Panc1 (cell line): ENCODE data around the gene ENTREP3. TPM values are rescaled to one million over a fixed set of nuclear protein-coding genes. Genes with fewer than 3 reads are reported as not detected.

ENCODE experiments used
- ATAC-seq: fragments of 200-7000 bp; cut with Tn5 transposase; 2 replicates; pipeline ENCODE4 v1.9.1; 2020; ENCODE audit warnings: mild to moderate bottlenecking, moderate library complexity
- BruUV-seq: library from RNA; stranded (reverse); fragments of 400-500 nt; replicated peaks from 2 replicates; lab custom pipeline; 2021; lab: Mats Ljungman, UMichigan
- CTCF ChIA-PET: fragments of 300-600 bp; sonication (Branson Sonifier 250); formaldehyde crosslinking; loops from one replicate; lab custom pipeline; 2022; ENCODE audit warnings: antibody characterized with exemption; lab: Charles Lee
- POLR2A ChIA-PET: fragments of 300-600 bp; sonication (Branson Sonifier 250); formaldehyde crosslinking; loops from one replicate; lab custom pipeline; 2022; ENCODE audit warnings: antibody characterized with exemption; lab: Charles Lee
- DNase-seq: peaks from one replicate; pipeline ENCODE4 v3.0.0-alpha.2; 2010; ENCODE audit warnings: low read depth, low spot score
- H3K27ac ChIP-seq: 2 replicates; pipeline ENCODE4 v1.5.1; 2011; ENCODE audit warnings: mild to moderate bottlenecking, low read length, inconsistent platforms
- H3K27me3 ChIP-seq: fragments of 200-500 bp; sonication (Bioruptor generic); 2 replicates; pipeline ENCODE4 v1.6.0; 2014; ENCODE audit warnings: low read length, inconsistent platforms; ENCODE audit not compliant: control insufficient read depth, insufficient read depth
- H3K36me3 ChIP-seq: fragments of 200-500 bp; sonication (Bioruptor generic); 2 replicates; pipeline ENCODE4 v1.5.1; 2014; ENCODE audit warnings: inconsistent platforms, mild to moderate bottlenecking, low read length, moderate library complexity; ENCODE audit not compliant: control insufficient read depth, insufficient read depth
- H3K4me1 ChIP-seq: 2 replicates; pipeline ENCODE4 v1.5.1; 2011; ENCODE audit warnings: inconsistent platforms, mild to moderate bottlenecking, low read length, moderate library complexity; ENCODE audit not compliant: control insufficient read depth, insufficient read depth
- H3K4me3 ChIP-seq, 2 experiments: 2 replicates each; pipeline ENCODE4 v1.5.1; 2011 to 2012; ENCODE audit warnings: low read depth in 2 of 2, low read length in 2 of 2, mild to moderate bottlenecking in 2 of 2, inconsistent platforms in 1 of 2, moderate library complexity in 1 of 2
- H3K9me3 ChIP-seq: fragments of 200-500 bp; sonication (Bioruptor generic); 2 replicates; pipeline ENCODE4 v1.5.1; 2014; ENCODE audit warnings: low read depth, mild to moderate bottlenecking, inconsistent platforms, low read length, moderate library complexity; ENCODE audit not compliant: control insufficient read depth, insufficient read depth
- CTCF ChIP-seq: fragments of 450-650 bp; IDR thresholded peaks from 2 replicates; pipeline ENCODE4 v1.5.1; 2017; ENCODE audit warnings: mild to moderate bottlenecking
- POLR2AphosphoS5 ChIP-seq: IDR thresholded peaks from 2 replicates; pipeline ENCODE4 v1.6.1; 2012; ENCODE audit warnings: mild to moderate bottlenecking, low read depth, low read length, moderate library complexity
- SIN3A ChIP-seq: IDR thresholded peaks from 2 replicates; pipeline ENCODE4 v1.6.1; 2012; ENCODE audit warnings: low read depth, mild to moderate bottlenecking, low read length, moderate library complexity, borderline replicate concordance; ENCODE audit not compliant: insufficient read depth
- TCF7L2 ChIP-seq: IDR thresholded peaks from 2 replicates; pipeline ENCODE4 v1.6.1; 2011; ENCODE audit warnings: mild to moderate bottlenecking, low read depth, low read length, inconsistent platforms
- in situ Hi-C: cut with HindIII; loops from 2 replicates; pipeline ENCODE4 v1.10.0; 2016; ENCODE audit warnings: low sequenced_read_pairs, low pct_unique_long_range_greater_than_20kb
- intact Hi-C: fragments of 100-400 bp; cut with micrococcal nuclease; formaldehyde crosslinking; loops from one replicate; pipeline ENCODE4 v1.10.0; 2022; ENCODE audit not compliant: unreplicated experiment
- total RNA-seq: library from RNA; stranded (reverse); gene quantifications from one replicate; pipeline ENCODE4 v1.2.1, GENCODE V29; 2021; ENCODE audit not compliant: unreplicated experiment
- TF ChIP-seq, protein P1 (sequence below), 2 experiments: IDR thresholded peaks; 2 replicates each; pipeline ENCODE4 v1.6.1; 2011 to 2012; ENCODE audit warnings: low read depth in 2 of 2, control low read depth in 1 of 2, low read length in 1 of 2, mild to moderate bottlenecking in 1 of 2, moderate library complexity in 1 of 2; ENCODE audit not compliant: insufficient read depth in 1 of 2

ENTREP3 gene
- total RNA-seq, 1 experiment from 2014 or later = 94.7 TPM

- H3K27ac ChIP-seq = peak within 1 kb of the TSS; percentile 93
- ChIA-PET POLR2A (interaction anchor here (0.6 to 2.2 kb wide), 6 partner anchors 10 to 115 kb away, joined by 3 to 12 read pairs (median 4); no protein-coding TSS in a partner anchor), CTCF (interaction anchor here (1.8 kb wide), 1 partner anchor 15 kb away, joined by 4 read pairs; no protein-coding TSS in a partner anchor)
- peak; percentile 87 for ATAC-seq
- no peaks in the 10 kb centered on the region for H3K27me3 ChIP-seq
- H3K9me3 ChIP-seq = no peaks in the 10 kb centered on the region
- in situ Hi-C loops = no loop called here
- TF ChIP-seq TCF7L2 (no peak), SIN3A (peak; percentile 78; the same call in 1 of the 2 replicates), POLR2AphosphoS5 (peak; percentile 48; the same call in 1 of the 2 replicates), CTCF (no peak)
- TF ChIP-seq, protein P1, sequence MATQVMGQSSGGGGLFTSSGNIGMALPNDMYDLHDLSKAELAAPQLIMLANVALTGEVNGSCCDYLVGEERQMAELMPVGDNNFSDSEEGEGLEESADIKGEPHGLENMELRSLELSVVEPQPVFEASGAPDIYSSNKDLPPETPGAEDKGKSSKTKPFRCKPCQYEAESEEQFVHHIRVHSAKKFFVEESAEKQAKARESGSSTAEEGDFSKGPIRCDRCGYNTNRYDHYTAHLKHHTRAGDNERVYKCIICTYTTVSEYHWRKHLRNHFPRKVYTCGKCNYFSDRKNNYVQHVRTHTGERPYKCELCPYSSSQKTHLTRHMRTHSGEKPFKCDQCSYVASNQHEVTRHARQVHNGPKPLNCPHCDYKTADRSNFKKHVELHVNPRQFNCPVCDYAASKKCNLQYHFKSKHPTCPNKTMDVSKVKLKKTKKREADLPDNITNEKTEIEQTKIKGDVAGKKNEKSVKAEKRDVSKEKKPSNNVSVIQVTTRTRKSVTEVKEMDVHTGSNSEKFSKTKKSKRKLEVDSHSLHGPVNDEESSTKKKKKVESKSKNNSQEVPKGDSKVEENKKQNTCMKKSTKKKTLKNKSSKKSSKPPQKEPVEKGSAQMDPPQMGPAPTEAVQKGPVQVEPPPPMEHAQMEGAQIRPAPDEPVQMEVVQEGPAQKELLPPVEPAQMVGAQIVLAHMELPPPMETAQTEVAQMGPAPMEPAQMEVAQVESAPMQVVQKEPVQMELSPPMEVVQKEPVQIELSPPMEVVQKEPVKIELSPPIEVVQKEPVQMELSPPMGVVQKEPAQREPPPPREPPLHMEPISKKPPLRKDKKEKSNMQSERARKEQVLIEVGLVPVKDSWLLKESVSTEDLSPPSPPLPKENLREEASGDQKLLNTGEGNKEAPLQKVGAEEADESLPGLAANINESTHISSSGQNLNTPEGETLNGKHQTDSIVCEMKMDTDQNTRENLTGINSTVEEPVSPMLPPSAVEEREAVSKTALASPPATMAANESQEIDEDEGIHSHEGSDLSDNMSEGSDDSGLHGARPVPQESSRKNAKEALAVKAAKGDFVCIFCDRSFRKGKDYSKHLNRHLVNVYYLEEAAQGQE (IDR thresholded peaks at IDR 0.05; ENCODE audit: insufficient read depth in 1 of 2, low read depth in 2 of 2, low read length in 1 of 2) = no peak
- intact Hi-C loops = no loop called here
- DNase-seq = peak; percentile 51
- no TSS peak for BruUV-seq
- H3K4me1 ChIP-seq = peaks cover 19% of the 10 kb centered on the region
- peaks cover 6% of the 10 kb centered on the region; the same call in 1 of the 2 replicates for H3K36me3 ChIP-seq
- H3K4me3 ChIP-seq = peak within 1 kb of the TSS; percentile 94 to 99
Observed at GRCh38 chr1:155208541-155209311, 46.6 kb downstream of the ENTREP3 start, which contains the start of gene MTX1. Gene MTX1, plus strand, starts transcription at chr1:155208695. Its CDS starts 110 bp downstream, at chr1:155208805.

GRCh38 chr1:155207806-155208540 lies 47.3 kb downstream of the ENTREP3 start, which contains the start of gene THBS3:
Gene THBS3, minus strand, starts transcription at chr1:155207897. Its CDS starts 21 bp downstream, at chr1:155207876.
- DNase-seq (no peak), ATAC-seq (peak; percentile 5)
- ChIA-PET POLR2A (interaction anchor here (0.6 to 2.2 kb wide), 4 partner anchors 9 to 208 kb away, joined by 3 to 11 read pairs (median 3); no protein-coding TSS in a partner anchor), CTCF (interaction anchor here (1.0 to 1.8 kb wide), 4 partner anchors 15 to 115 kb away, joined by 3 to 9 read pairs (median 4); no protein-coding TSS in a partner anchor)
- peaks cover 19% of the 10 kb centered on the region for H3K4me1 ChIP-seq
- no peaks in the 10 kb centered on the region for H3K9me3 ChIP-seq
- H3K36me3 ChIP-seq = peaks cover 6% of the 10 kb centered on the region; the same call in 1 of the 2 replicates
- H3K27ac ChIP-seq = peak within 1 kb of the TSS; percentile 93
- no TSS peak for BruUV-seq
- in situ Hi-C loops (no loop called here), intact Hi-C loops (no loop called here)
- no peaks in the 10 kb centered on the region for H3K27me3 ChIP-seq
- TF ChIP-seq POLR2AphosphoS5 (no peak), TCF7L2 (no peak)
- TF ChIP-seq, protein P1 (IDR thresholded peaks at IDR 0.05; ENCODE audit: insufficient read depth in 1 of 2, low read depth in 2 of 2, low read length in 1 of 2) = no peak
- H3K4me3 ChIP-seq = peak within 1 kb of the TSS; percentile 94 to 99
